ENCODE results near the gene COX19. TPM values are rescaled to one million over a fixed set of nuclear protein-coding genes. Genes with fewer than 3 reads are reported as not detected.

Gene COX19
- total RNA-seq, 1 experiment from 2014 or later = 14.4 TPM

GRCh38 chr7:1017586-1018333 is 42.4 kb upstream of the COX19 start:
- Histone ChIP-seq H3K27me3 (ENCODE audit: control insufficient read depth, insufficient read depth, low read length) (no peaks in the 10 kb centered on the region), H3K27ac (ENCODE audit: low read length) (no peak overlapping the region), H3K4me3 (ENCODE audit: low read depth in 2 of 2, low read length in 2 of 2) (no peak overlapping the region), H3K9me3 (ENCODE audit: control insufficient read depth, insufficient read depth, low read depth, low read length) (no peaks in the 10 kb centered on the region), H3K4me1 (ENCODE audit: control insufficient read depth, insufficient read depth, low read length) (peaks cover 5% of the 10 kb centered on the region; the same call in 1 of the 2 replicates), H3K36me3 (ENCODE audit: control insufficient read depth, insufficient read depth, low read length) (no peaks in the 10 kb centered on the region)
- ChIA-PET POLR2A (interaction anchor here (0.6 kb wide), 1 partner anchor 42 kb away, joined by 9 read pairs; the partner anchor contains the start of gene COX19), CTCF (interaction anchor here (1.1 kb wide), 1 partner anchor 24 kb away, joined by 4 read pairs; no protein-coding TSS in a partner anchor)
- no peak for TF ChIP-seq CTCF (IDR thresholded peaks at IDR 0.05)
- TF ChIP-seq REST (IDR thresholded peaks at IDR 0.05; ENCODE audit: insufficient read depth in 1 of 2, low read depth in 2 of 2, low read length in 1 of 2) = no peak
- no peak for TF ChIP-seq POLR2AphosphoS5 (IDR thresholded peaks at IDR 0.05; ENCODE audit: low read depth, low read length)
- no peak for TF ChIP-seq TCF7L2 (IDR thresholded peaks at IDR 0.05; ENCODE audit: low read depth, low read length)
- BruUV-seq (replicated peaks) = no TSS peak
- intact Hi-C loops (cut with micrococcal nuclease; ENCODE audit: unreplicated experiment) (no loop called here), in situ Hi-C loops (cut with HindIII; ENCODE audit: low pct_unique_long_range_greater_than_20kb, low sequenced_read_pairs) (no loop called here)
- no peak for DNase-seq (ENCODE audit: low read depth, low spot score)
- no peak for ATAC-seq

- CTCF ChIA-PET = interaction anchor here (1.1 kb wide), 1 partner anchor 23 kb away, joined by 4 read pairs; no protein-coding TSS in a partner anchor
- in situ Hi-C loops (cut with HindIII; ENCODE audit: low pct_unique_long_range_greater_than_20kb, low sequenced_read_pairs) (no loop called here), intact Hi-C loops (cut with micrococcal nuclease; ENCODE audit: unreplicated experiment) (no loop called here)
- H3K4me1 ChIP-seq (ENCODE audit: control insufficient read depth, insufficient read depth, low read length) = peaks cover 5% of the 10 kb centered on the region; the same call in 1 of the 2 replicates
- no peak overlapping the region for H3K27ac ChIP-seq (ENCODE audit: low read length)
- no peaks in the 10 kb centered on the region for H3K9me3 ChIP-seq (ENCODE audit: control insufficient read depth, insufficient read depth, low read depth, low read length)
- no TSS peak for BruUV-seq (replicated peaks)
- no peaks in the 10 kb centered on the region for H3K27me3 ChIP-seq (ENCODE audit: control insufficient read depth, insufficient read depth, low read length)
- POLR2A ChIA-PET = no interaction called here
- ATAC-seq = no peak
- no peak for DNase-seq (ENCODE audit: low read depth, low spot score)
- no peak overlapping the region for H3K4me3 ChIP-seq (ENCODE audit: low read depth in 2 of 2, low read length in 2 of 2)
- H3K36me3 ChIP-seq (ENCODE audit: control insufficient read depth, insufficient read depth, low read length) = no peaks in the 10 kb centered on the region
- TF ChIP-seq TCF7L2 (IDR thresholded peaks at IDR 0.05; ENCODE audit: low read depth, low read length) = no peak
- no peak for TF ChIP-seq POLR2AphosphoS5 (IDR thresholded peaks at IDR 0.05; ENCODE audit: low read depth, low read length)
- TF ChIP-seq REST (IDR thresholded peaks at IDR 0.05; ENCODE audit: insufficient read depth in 1 of 2, low read depth in 2 of 2, low read length in 1 of 2) = no peak
- TF ChIP-seq SIN3A (IDR thresholded peaks at IDR 0.05; ENCODE audit: borderline replicate concordance, insufficient read depth, low read depth, low read length) = no peak
- TF ChIP-seq CTCF (IDR thresholded peaks at IDR 0.05) = no peak
These were observed 41.5 kb upstream of the COX19 start for GRCh38 chr7:1016577-1017531.

All from Panc1 (cell line).